Liver (tissue), 9 donors: ENCODE measurements around the gene ANXA10. TPM values are rescaled to one million over a fixed set of nuclear protein-coding genes. Genes with fewer than 3 reads are reported as not detected.

Experiments
- DNase-seq: peaks from one replicate; pipeline ENCODE4 v3.0.0-alpha.2; 2017; ENCODE audit warnings: low spot score
- H3K27ac ChIP-seq, 2 donors: one replicate each; pipeline ENCODE4 v1.7.0; 2013; ENCODE audit warnings: inconsistent platforms in 2 of 2, low read length in 2 of 2, control low read depth in 1 of 2, low read depth in 1 of 2, mild to moderate bottlenecking in 1 of 2
- H3K27me3 ChIP-seq, 4 donors: one replicate each; pipeline versions ENCODE4 v1.6.1 to v1.7.0; 2013; ENCODE audit warnings: low read length in 3 of 4, inconsistent platforms in 1 of 4, mild to moderate bottlenecking in 1 of 4, moderate library complexity in 1 of 4; ENCODE audit not compliant: control insufficient read depth in 4 of 4, insufficient read depth in 4 of 4
- H3K36me3 ChIP-seq, 4 donors: one replicate each; pipeline versions ENCODE4 v1.6.1 to v1.7.0; 2013; ENCODE audit warnings: low read length in 3 of 4, mild to moderate bottlenecking in 3 of 4, low read depth in 1 of 4, moderate library complexity in 1 of 4; ENCODE audit not compliant: control insufficient read depth in 4 of 4, insufficient read depth in 3 of 4
- H3K4me1 ChIP-seq, 4 donors: one replicate each; pipeline versions ENCODE4 v1.6.1 to v1.7.0; 2013; ENCODE audit warnings: low read length in 3 of 4, mild to moderate bottlenecking in 3 of 4, moderate library complexity in 1 of 4; ENCODE audit not compliant: control insufficient read depth in 4 of 4, insufficient read depth in 4 of 4
- H3K4me3 ChIP-seq, 3 donors: one replicate each; pipeline versions ENCODE4 v1.6.1 to v1.7.0; 2013; ENCODE audit warnings: low read length in 3 of 3, control low read depth in 1 of 3, low read depth in 1 of 3, mild to moderate bottlenecking in 1 of 3
- H3K9ac ChIP-seq, 2 donors: one replicate each; pipeline ENCODE4 v1.7.0; 2013; ENCODE audit warnings: low read length in 2 of 2, mild to moderate bottlenecking in 2 of 2, moderate library complexity in 2 of 2, control low read depth in 1 of 2, low read depth in 1 of 2
- H3K9me3 ChIP-seq, 4 donors: one replicate each; pipeline versions ENCODE4 v1.6.1 to v1.7.0; 2013; ENCODE audit warnings: low read length in 3 of 4; ENCODE audit not compliant: control insufficient read depth in 4 of 4
- ATF3 ChIP-seq: IDR thresholded peaks from 2 replicates; pipeline ENCODE4 v1.6.1; 2016; ENCODE audit warnings: antibody characterized with exemption
- CTCF ChIP-seq: fragments of 150-350 bp; IDR thresholded peaks from 2 replicates; pipeline ENCODE4 v1.5.1; 2017; ENCODE audit warnings: improper control_type of control experiment, low read depth, low read length; ENCODE audit not compliant: missing input control
- EGR1 ChIP-seq, 2 donors: IDR thresholded peaks; 2 replicates each; pipeline ENCODE4 v1.6.1; 2016 to 2018; ENCODE audit warnings: antibody characterized with exemption in 2 of 2, low read depth in 2 of 2
- FOXA2 ChIP-seq: IDR thresholded peaks from 2 replicates; pipeline ENCODE4 v1.6.1; 2016; ENCODE audit warnings: antibody characterized with exemption
- GABPA ChIP-seq, 2 donors: IDR thresholded peaks in 1 of 2; conservative IDR thresholded peaks in 1 of 2; 2 replicates each; pipeline ENCODE4 v1.6.1; 2016; ENCODE audit warnings: antibody characterized with exemption in 2 of 2, mild to moderate bottlenecking in 1 of 2, moderate library complexity in 1 of 2
- HNF4A ChIP-seq, 2 donors: conservative IDR thresholded peaks; 2 replicates each; pipeline ENCODE4 v1.6.1; 2016; ENCODE audit warnings: antibody characterized with exemption in 2 of 2, mild to moderate bottlenecking in 2 of 2
- JUND ChIP-seq, 2 donors: IDR thresholded peaks; 2 replicates each; pipeline ENCODE4 v1.6.1; 2016; ENCODE audit warnings: antibody characterized with exemption in 2 of 2
- NR2F2 ChIP-seq: IDR thresholded peaks from 2 replicates; pipeline ENCODE4 v1.6.1; 2016; ENCODE audit warnings: antibody characterized with exemption
- RAD21 ChIP-seq, 2 donors: IDR thresholded peaks; 2 replicates each; pipeline ENCODE4 v1.6.1; 2016; ENCODE audit warnings: antibody characterized with exemption in 2 of 2, mild to moderate bottlenecking in 2 of 2
- REST ChIP-seq: IDR thresholded peaks from 2 replicates; pipeline ENCODE4 v1.6.1; 2016; ENCODE audit warnings: antibody characterized with exemption, mild to moderate bottlenecking
- RXRA ChIP-seq, 2 donors: IDR thresholded peaks; 2 replicates each; pipeline ENCODE4 v1.6.1; 2017 to 2018; ENCODE audit warnings: antibody characterized with exemption in 2 of 2, mild to moderate bottlenecking in 1 of 2
- SP1 ChIP-seq: IDR thresholded peaks from 2 replicates; pipeline ENCODE4 v1.6.1; 2018; ENCODE audit warnings: antibody characterized with exemption, mild to moderate bottlenecking
- TAF1 ChIP-seq: conservative IDR thresholded peaks from 2 replicates; pipeline ENCODE4 v1.6.1; 2016; ENCODE audit warnings: antibody characterized with exemption, mild to moderate bottlenecking
- YY1 ChIP-seq: IDR thresholded peaks from 2 replicates; pipeline ENCODE4 v1.6.1; 2016; ENCODE audit warnings: antibody characterized with exemption, mild to moderate bottlenecking
- ZBTB33 ChIP-seq: IDR thresholded peaks from 2 replicates; pipeline ENCODE4 v1.6.1; 2016; ENCODE audit warnings: antibody characterized with exemption
- WGBS: extraction: QIAGEN DNeasy Blood & Tissue Kit; methylation state at CpG from one replicate; pipeline ENCODE4 v1.1.7; 2013; 5-methylcytosine and 5-hydroxymethylcytosine counted together
- polyA plus RNA-seq, 2 donors: library from polyadenylated mRNA; stranded (reverse) in 1 of 2; unstranded in 1 of 2; fragments of 200-250 nt in 1 of 2; fragments of >200 nt in 1 of 2; fragmentation: Nextera tagmentation in 1 of 2; extraction: Ambion mirVana in 1 of 2; gene quantifications; one replicate each; pipeline versions ENCODE4 v1.2.1 to v1.2.3, GENCODE V29; 2013 to 2015
- total RNA-seq, 2 donors: library from RNA; depleted of rRNA; stranded (reverse); fragments of >200 nt; gene quantifications; one replicate each; pipeline ENCODE4 v1.2.3, GENCODE V29; 2014
- donor health status: healthy.
- donor health status: healthy.
- donor health status: healthy.
- donor health status: healthy.
- donor health status: healthy.

Gene ANXA10
- total and polyA plus RNA-seq, 4 donors, result 6.3 to 45.4 (median 28.3) TPM

- Histone ChIP-seq H3K9me3 (no peaks in the 10 kb centered on the region), H3K27ac (no peak overlapping the region), H3K4me1 (no peaks in the 10 kb centered on the region), H3K4me3 (no peak overlapping the region), H3K36me3 (no peaks in the 10 kb centered on the region), H3K9ac (no peak overlapping the region), H3K27me3 (no peaks in the 10 kb centered on the region)
- TF ChIP-seq ATF3 (no peak), FOXA2 (no peak), JUND (IDR thresholded peaks at IDR 0.05) (no peak), ZBTB33 (no peak), NR2F2 (no peak), HNF4A (conservative IDR thresholded peaks at IDR 0.05) (no peak), SP1 (no peak), RAD21 (IDR thresholded peaks at IDR 0.05) (no peak), TAF1 (no peak), REST (no peak), EGR1 (IDR thresholded peaks at IDR 0.05; ENCODE audit: low read depth in 2 of 2) (no peak), RXRA (IDR thresholded peaks at IDR 0.05) (no peak), YY1 (no peak), CTCF (no peak), GABPA (IDR thresholded peaks at IDR 0.05 in 1 of 2, conservative IDR thresholded peaks at IDR 0.05 in 1 of 2) (no peak)
- no peak for DNase-seq
- WGBS, result 79% methylated on average over 5 of the region's 5 CpGs
Measured at GRCh38 chr4:168139336-168139735, 47.0 kb downstream of the ANXA10 start.

GRCh38 chr4:168141733-168142132 is 49.4 kb downstream of the ANXA10 start:
- WGBS, result 91% methylated on average over 7 of the region's 7 CpGs
- Histone ChIP-seq H3K9me3 (no peaks in the 10 kb centered on the region), H3K27me3 (no peaks in the 10 kb centered on the region), H3K4me3 (no peak overlapping the region), H3K36me3 (no peaks in the 10 kb centered on the region), H3K9ac (no peak overlapping the region), H3K4me1 (no peaks in the 10 kb centered on the region), H3K27ac (no peak overlapping the region)
- DNase-seq, result no peak
- TF ChIP-seq HNF4A (conservative IDR thresholded peaks at IDR 0.05), result no peak
- no peak for TF ChIP-seq RXRA (IDR thresholded peaks at IDR 0.05)
- TF ChIP-seq JUND (IDR thresholded peaks at IDR 0.05), result no peak
- TF ChIP-seq RAD21 (IDR thresholded peaks at IDR 0.05), result no peak
- TF ChIP-seq CTCF, result no peak
- TF ChIP-seq ATF3, result no peak
- no peak for TF ChIP-seq FOXA2
- TF ChIP-seq REST, result no peak
